HepG2 (cell line): ENCODE measurements around the gene EPHA3. TPM values are rescaled to one million over a fixed set of nuclear protein-coding genes. Genes with fewer than 3 reads are reported as not detected.

Experiments used
- ATAC-seq: fragments of 200-7000 bp; cut with Tn5 transposase; 3 replicates; pipeline ENCODE4 v1.9.1; 2020; ENCODE audit warnings: mild to moderate bottlenecking, moderate library complexity
- Bru-seq: library from RNA; stranded (reverse); fragments of 400-500 nt; gene quantifications from one replicate; lab custom pipeline; 2021; lab: Mats Ljungman, UMichigan
- BruChase-seq, 2 experiments: library from RNA; stranded (reverse); fragments of 400-500 nt; gene quantifications; one replicate each; lab custom pipeline; 2021; lab: Mats Ljungman, UMichigan
- BruUV-seq: library from RNA; stranded (reverse); fragments of 400-500 nt; replicated peaks from 2 replicates; lab custom pipeline; 2021; lab: Mats Ljungman, UMichigan
- CTCF ChIA-PET: fragments of 300-600 bp; formaldehyde crosslinking; extraction: SDS; loops from one replicate; lab custom pipeline; 2021; ENCODE audit warnings: low total read pairs, inconsistent platforms, low intra/inter-chr PET ratio; lab: Yijun Ruan, JAX
- POLR2A ChIA-PET: fragments of 350-600 bp; sonication (Branson Sonifier 250); formaldehyde crosslinking; loops from one replicate; lab custom pipeline; 2020; ENCODE audit warnings: antibody characterized with exemption, inconsistent platforms; lab: Yijun Ruan, JAX
- DNase-seq: peaks from one replicate; pipeline ENCODE4 v3.0.0-alpha.2; 2015; ENCODE audit warnings: low spot score
- FAIRE-seq: peaks from 3 replicates; lab custom pipeline; 2011; peaks lifted over from hg19 to GRCh38; lab: Jason Lieb, UNC
- H2AFZ ChIP-seq: one replicate; pipeline ENCODE4 v1.6.1; 2011; ENCODE audit warnings: low read length, inconsistent platforms
- H3K27ac ChIP-seq: fragments of 300-600 bp; 3 replicates; pipeline ENCODE4 v1.8.0; 2011; ENCODE audit warnings: mixed run types, mild to moderate bottlenecking, mixed read lengths, low read length, inconsistent platforms; ENCODE audit not compliant: insufficient read depth; ENCODE audit errors: extremely low read length
- H3K27me3 ChIP-seq, 2 experiments: fragments of 200-600 bp in 1 of 2; 2 replicates in 1 of 2; 3 replicates in 1 of 2; pipeline versions ENCODE4 v1.6.0 to v1.8.0; 2011; ENCODE audit warnings: low read length in 2 of 2, mild to moderate bottlenecking in 2 of 2, moderate library complexity in 2 of 2, inconsistent platforms in 1 of 2; ENCODE audit not compliant: insufficient read depth in 2 of 2, control insufficient read depth in 1 of 2
- H3K36me3 ChIP-seq, 2 experiments: fragments of 200-600 bp in 1 of 2; replicated peaks in 1 of 2; 2 replicates in 1 of 2; 3 replicates in 1 of 2; pipeline versions ENCODE4 v1.5.1 to v1.8.0; 2011; ENCODE audit warnings: low read length in 2 of 2, inconsistent platforms in 1 of 2; ENCODE audit not compliant: insufficient read depth in 2 of 2, control insufficient read depth in 1 of 2
- H3K4me1 ChIP-seq: 2 replicates; pipeline ENCODE4 v1.5.1; 2012; ENCODE audit warnings: low read length, inconsistent platforms; ENCODE audit not compliant: insufficient read depth
- H3K4me2 ChIP-seq: 2 replicates; pipeline ENCODE4 v1.6.0; 2011; ENCODE audit warnings: low read depth, low read length, inconsistent platforms
- H3K4me3 ChIP-seq, 3 experiments: fragments of 200-600 bp in 1 of 3; sonication (generic), shearing (Covaris generic) in 1 of 3; replicated peaks in 1 of 3; 2 replicates each; pipeline ENCODE4 v1.5.1; 2011 to 2016; ENCODE audit warnings: low read length in 3 of 3, inconsistent platforms in 2 of 3, low read depth in 2 of 3, mild to moderate bottlenecking in 2 of 3, control low read depth in 1 of 3, mixed read lengths in 1 of 3; ENCODE audit not compliant: insufficient read depth in 1 of 3
- H3K79me2 ChIP-seq: one replicate; pipeline ENCODE4 v1.6.1; 2011; ENCODE audit warnings: low read length, inconsistent platforms; ENCODE audit not compliant: insufficient read depth
- H3K9ac ChIP-seq: 2 replicates; pipeline ENCODE4 v1.6.0; 2011; ENCODE audit warnings: mild to moderate bottlenecking, low read depth, low read length, inconsistent platforms; ENCODE audit not compliant: insufficient read depth
- H3K9me3 ChIP-seq: 2 replicates; pipeline ENCODE4 v1.5.1; 2012; ENCODE audit warnings: mild to moderate bottlenecking, low read length
- H4K20me1 ChIP-seq: 2 replicates; pipeline ENCODE4 v1.6.0; 2011; ENCODE audit warnings: inconsistent platforms, mild to moderate bottlenecking, low read length, moderate library complexity; ENCODE audit not compliant: insufficient read depth
- NR1H2 ChIP-seq: sonication (generic); formaldehyde crosslinking; IDR thresholded peaks from 2 replicates; pipeline ENCODE4 v1.8.1; 2022; ENCODE audit warnings: low read depth, missing genetic modification reagents, borderline replicate concordance
- RNF2 ChIP-seq: fragments of 450-650 bp; conservative IDR thresholded peaks from 2 replicates; pipeline ENCODE4 v1.6.1; 2016; ENCODE audit warnings: low read depth
- TBL1XR1 ChIP-seq: fragments of 150-350 bp; IDR thresholded peaks from 2 replicates; pipeline ENCODE4 v1.6.1; 2014; ENCODE audit warnings: borderline replicate concordance, low read length; ENCODE audit not compliant: partially characterized antibody
- TMF1 ChIP-seq: sonication (generic); formaldehyde crosslinking; IDR thresholded peaks from 2 replicates; pipeline ENCODE4 v1.8.1; 2022; ENCODE audit warnings: low read depth, missing genetic modification reagents
- ZC3H4 ChIP-seq: sonication (generic); formaldehyde crosslinking; IDR thresholded peaks from 2 replicates; pipeline ENCODE4 v1.4.0; 2020; ENCODE audit warnings: missing genetic modification reagents, borderline replicate concordance
- ZNF264 ChIP-seq: sonication (generic); formaldehyde crosslinking; IDR thresholded peaks from 2 replicates; pipeline ENCODE4 v1.4.0; 2020; ENCODE audit warnings: missing genetic modification reagents
- ZNF329 ChIP-seq: sonication (generic); formaldehyde crosslinking; IDR thresholded peaks from 2 replicates; pipeline ENCODE4 v1.9.0; 2021; ENCODE audit warnings: low read depth, mild to moderate bottlenecking, missing genetic modification reagents
- ZNF335 ChIP-seq: sonication (generic); formaldehyde crosslinking; IDR thresholded peaks from 2 replicates; pipeline ENCODE4 v1.4.0; 2020; ENCODE audit warnings: missing genetic modification reagents
- ZNF75D ChIP-seq: sonication (generic); formaldehyde crosslinking; IDR thresholded peaks from 2 replicates; pipeline ENCODE4 v1.8.1; 2023; ENCODE audit warnings: missing genetic modification reagents, mild to moderate bottlenecking, borderline replicate concordance
- ZNF768 ChIP-seq: sonication (generic); formaldehyde crosslinking; IDR thresholded peaks from 2 replicates; pipeline ENCODE4 v1.4.0; 2020; ENCODE audit warnings: missing genetic modification reagents
- ZSCAN22 ChIP-seq: sonication (generic); formaldehyde crosslinking; IDR thresholded peaks from 2 replicates; pipeline ENCODE4 v1.4.0; 2020; ENCODE audit warnings: mild to moderate bottlenecking, missing genetic modification reagents
- WGBS: methylation state at CpG from one replicate; pipeline ENCODE4 v1.1.6; 2017; ENCODE audit warnings: low lambda C conversion rate; 5-methylcytosine and 5-hydroxymethylcytosine counted together
- in situ Hi-C: cut with HindIII; loops from 2 replicates; pipeline ENCODE4 v1.10.0; 2017; ENCODE audit warnings: low pct_unique_long_range_greater_than_20kb; ENCODE audit not compliant: extremely low pct_ligation_motif_present
- intact Hi-C: fragments of 100-400 bp; cut with micrococcal nuclease; formaldehyde crosslinking; loops from one replicate; pipeline ENCODE4 v1.10.0; 2022; ENCODE audit not compliant: unreplicated experiment
- long read RNA-seq, 2 experiments: library from RNA in 1 of 2; library from polyadenylated mRNA in 1 of 2; stranded (forward) in 1 of 2; unstranded in 1 of 2; transcript quantifications; one replicate each; pipeline ENCODE4 v2.0.0, GENCODE V29; 2019 to 2022
- polyA minus RNA-seq, 3 experiments: library from RNA; depleted of rRNA, polyadenylated mRNA; stranded (reverse); fragments of >200 nt; gene quantifications; 2 replicates each; pipeline ENCODE4 v1.2.3, GENCODE V29; 2011; ENCODE audit warnings: low replicate concordance in 1 of 3
- polyA plus RNA-seq, 8 experiments: library from polyadenylated mRNA; depleted of rRNA in 3 of 8; stranded (reverse) in 7 of 8; unstranded in 1 of 8; fragments of >200 nt; fragmentation: Illumina TruSeq in 4 of 8; extraction: Trizol in 4 of 8; gene quantifications; 2 replicates each; pipeline versions ENCODE4 v1.2.1 to v1.2.3, GENCODE V29; 2011 to 2016; ENCODE audit warnings: low read depth in 4 of 8, missing spikeins in 1 of 8, mixed read lengths in 1 of 8; ENCODE audit not compliant: insufficient read depth in 1 of 8
- total RNA-seq, 5 experiments: library from RNA; depleted of rRNA; stranded (reverse); fragments of >200 nt; fragmentation: Illumina TruSeq; extraction: Trizol; gene quantifications; 2 replicates each; pipeline ENCODE4 v1.2.3, GENCODE V29; 2016; ENCODE audit warnings: low read depth in 1 of 5
- TF ChIP-seq, protein P1 (sequence below): sonication (generic); formaldehyde crosslinking; IDR thresholded peaks from 2 replicates; pipeline ENCODE4 v1.5.0; 2020; ENCODE audit warnings: mild to moderate bottlenecking, missing genetic modification reagents
- TF ChIP-seq, protein P2 (sequence below): sonication (generic); formaldehyde crosslinking; IDR thresholded peaks from 2 replicates; pipeline ENCODE4; 2020; ENCODE audit warnings: missing genetic modification reagents, mild to moderate bottlenecking, borderline replicate concordance

EPHA3 gene
- total RNA-seq (2016; rRNA removed; fragmentation: Illumina TruSeq; extraction: Trizol) (not detected in 2 replicates), polyA plus RNA-seq (2011; rRNA removed) (0.01 TPM in 1 of 2 replicates, not detected in the other), polyA minus RNA-seq (2011; rRNA and poly(A)+ RNA removed; ENCODE audit: low replicate concordance) (not detected in 2 replicates), Bru-seq, nascent RNA (percentile 2 among the genes with signal in this experiment), BruChase-seq, experiment 1, labeled RNA remaining after a 6-hour chase (percentile 1 among the genes with signal in this experiment), BruChase-seq, experiment 2, labeled RNA remaining after a 2-hour chase (percentile 2 among the genes with signal in this experiment)
- not detected in 2 replicates for total RNA-seq (2016; cell fraction: cytosol; rRNA removed; fragmentation: Illumina TruSeq; extraction: Trizol; ENCODE audit: low read depth)
- not detected in 2 replicates for total RNA-seq (2016; cell fraction: insoluble cytoplasmic fraction; rRNA removed; fragmentation: Illumina TruSeq; extraction: Trizol)
- total RNA-seq (2016; cell fraction: membrane; rRNA removed; fragmentation: Illumina TruSeq; extraction: Trizol), result not detected in 2 replicates
- not detected in 2 replicates for total RNA-seq (2016; cell fraction: nucleus; rRNA removed; fragmentation: Illumina TruSeq; extraction: Trizol)
- 0.01 and 0.03 TPM in 2 replicates for polyA plus RNA-seq (2011; cell fraction: cytosol; rRNA removed)
- polyA plus RNA-seq (2011; cell fraction: nucleus; rRNA removed), result not detected in 2 replicates
- polyA plus RNA-seq (2012), result 0.03 and 0.07 TPM in 2 replicates
- polyA plus RNA-seq (2016; cell fraction: cytosol; fragmentation: Illumina TruSeq; extraction: Trizol; ENCODE audit: low read depth), result not detected in 2 replicates
- not detected in 2 replicates for polyA plus RNA-seq (2016; cell fraction: insoluble cytoplasmic fraction; fragmentation: Illumina TruSeq; extraction: Trizol; ENCODE audit: low read depth)
- not detected in 2 replicates for polyA plus RNA-seq (2016; cell fraction: membrane; fragmentation: Illumina TruSeq; extraction: Trizol; ENCODE audit: low read depth)
- not detected in 2 replicates for polyA plus RNA-seq (2016; cell fraction: nucleus; fragmentation: Illumina TruSeq; extraction: Trizol; ENCODE audit: insufficient read depth, low read depth)
- not detected in 2 replicates for polyA minus RNA-seq (2011; cell fraction: cytosol; rRNA and poly(A)+ RNA removed)
- polyA minus RNA-seq (2011; cell fraction: nucleus; rRNA and poly(A)+ RNA removed), result not detected in 2 replicates
- long read RNA-seq, experiment 1, result 0 reads
- long read RNA-seq, experiment 2, result 0 reads

DNA sequence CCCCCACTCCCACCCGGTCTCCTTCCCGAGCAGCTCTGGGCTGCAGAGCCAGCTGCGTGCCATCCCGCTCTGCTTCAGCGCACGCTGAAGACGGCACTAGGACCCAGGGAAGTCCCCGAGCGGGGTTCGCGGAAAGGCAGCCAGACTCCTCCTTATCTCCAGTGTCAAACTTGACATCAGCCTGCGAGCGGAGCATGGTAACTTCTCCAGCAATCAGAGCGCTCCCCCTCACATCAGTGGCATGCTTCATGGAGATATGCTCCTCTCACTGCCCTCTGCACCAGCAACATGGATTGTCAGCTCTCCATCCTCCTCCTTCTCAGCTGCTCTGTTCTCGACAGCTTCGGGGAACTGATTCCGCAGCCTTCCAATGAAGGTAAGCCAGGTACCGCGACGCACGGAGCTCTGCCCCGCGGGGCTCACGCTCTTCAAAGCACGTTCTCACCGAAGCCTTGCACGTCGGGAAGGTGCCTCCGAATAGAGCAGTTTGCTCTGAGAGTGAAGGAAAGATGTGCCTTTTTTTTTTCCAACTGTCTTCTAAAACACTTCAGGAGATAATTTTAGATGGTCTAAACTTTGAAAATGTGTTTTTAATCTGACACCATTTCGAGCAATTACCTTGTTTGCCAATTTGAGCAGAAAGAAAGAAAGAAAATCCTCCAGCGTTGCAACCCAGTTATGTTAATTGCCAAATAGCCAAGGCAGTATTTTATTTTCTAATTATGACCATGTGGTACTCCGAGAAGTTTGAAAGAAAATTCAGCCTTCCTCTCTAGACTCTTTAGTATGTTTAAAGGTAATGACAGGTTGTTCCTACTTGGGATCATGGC, at the start of gene EPHA3:
EPHA3 (plus strand) TSS at position 161 of the 830 bp plus-strand sequence; CDS start at position 289, 128 bp downstream.
- ChIA-PET POLR2A (no interaction called here), CTCF (no interaction called here)
- FAIRE-seq (no peak), DNase-seq (peak; percentile 12), ATAC-seq (peak; percentile 99)
- H3K9ac ChIP-seq, result no peak within 1 kb of the TSS
- no peaks in the 10 kb centered on the region for H4K20me1 ChIP-seq
- BruUV-seq, result no TSS peak
- H3K4me2 ChIP-seq, result peak within 1 kb of the TSS; percentile 73
- H3K4me3 ChIP-seq, result peak within 1 kb of the TSS in 1 of 3 experiments; percentile 53; a peak in 2 of 6 replicates
- no peaks in the 10 kb centered on the region for H3K9me3 ChIP-seq
- peaks cover 12% of the 10 kb centered on the region; the same call in 1 of the 2 replicates for H3K4me1 ChIP-seq
- H3K27me3 ChIP-seq, result peaks cover 0 to 8% of the 10 kb centered on the region in 2 experiments; a peak in 1 of 5 replicates
- intact Hi-C loops, result loop anchor here (10.0 kb wide), 1 partner anchor 747 kb away; no protein-coding TSS in a partner anchor
- H3K36me3 ChIP-seq, result no peaks in the 10 kb centered on the region
- H2AFZ ChIP-seq, result peak within 1 kb of the TSS; percentile 64
- no peak within 1 kb of the TSS for H3K27ac ChIP-seq
- WGBS, result 6% methylated on average over 21 of the region's 32 CpGs
- in situ Hi-C loops, result no loop called here
- no peaks in the 10 kb centered on the region for H3K79me2 ChIP-seq
- TF ChIP-seq RNF2 (0 out of 2 replicates have a peak, but pooled peaks have one; percentile 52), ZNF329 (no peak), TBL1XR1 (no peak), NR1H2 (CRISPR knock-in tag) (no peak), TMF1 (CRISPR knock-in tag) (no peak), ZNF335 (CRISPR knock-in tag) (no peak), ZNF264 (CRISPR knock-in tag) (no peak), ZSCAN22 (no peak), ZNF75D (CRISPR knock-in tag) (no peak), ZNF768 (CRISPR knock-in tag) (peak; percentile 69; the same call in 1 of the 2 replicates), ZC3H4 (CRISPR knock-in tag) (no peak)
- TF ChIP-seq, protein P1, sequence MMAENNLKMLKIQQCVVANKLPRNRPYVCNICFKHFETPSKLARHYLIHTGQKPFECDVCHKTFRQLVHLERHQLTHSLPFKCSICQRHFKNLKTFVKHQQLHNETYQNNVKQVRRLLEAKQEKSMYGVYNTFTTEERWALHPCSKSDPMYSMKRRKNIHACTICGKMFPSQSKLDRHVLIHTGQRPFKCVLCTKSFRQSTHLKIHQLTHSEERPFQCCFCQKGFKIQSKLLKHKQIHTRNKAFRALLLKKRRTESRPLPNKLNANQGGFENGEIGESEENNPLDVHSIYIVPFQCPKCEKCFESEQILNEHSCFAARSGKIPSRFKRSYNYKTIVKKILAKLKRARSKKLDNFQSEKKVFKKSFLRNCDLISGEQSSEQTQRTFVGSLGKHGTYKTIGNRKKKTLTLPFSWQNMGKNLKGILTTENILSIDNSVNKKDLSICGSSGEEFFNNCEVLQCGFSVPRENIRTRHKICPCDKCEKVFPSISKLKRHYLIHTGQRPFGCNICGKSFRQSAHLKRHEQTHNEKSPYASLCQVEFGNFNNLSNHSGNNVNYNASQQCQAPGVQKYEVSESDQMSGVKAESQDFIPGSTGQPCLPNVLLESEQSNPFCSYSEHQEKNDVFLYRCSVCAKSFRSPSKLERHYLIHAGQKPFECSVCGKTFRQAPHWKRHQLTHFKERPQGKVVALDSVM, result no peak
- TF ChIP-seq, protein P2, sequence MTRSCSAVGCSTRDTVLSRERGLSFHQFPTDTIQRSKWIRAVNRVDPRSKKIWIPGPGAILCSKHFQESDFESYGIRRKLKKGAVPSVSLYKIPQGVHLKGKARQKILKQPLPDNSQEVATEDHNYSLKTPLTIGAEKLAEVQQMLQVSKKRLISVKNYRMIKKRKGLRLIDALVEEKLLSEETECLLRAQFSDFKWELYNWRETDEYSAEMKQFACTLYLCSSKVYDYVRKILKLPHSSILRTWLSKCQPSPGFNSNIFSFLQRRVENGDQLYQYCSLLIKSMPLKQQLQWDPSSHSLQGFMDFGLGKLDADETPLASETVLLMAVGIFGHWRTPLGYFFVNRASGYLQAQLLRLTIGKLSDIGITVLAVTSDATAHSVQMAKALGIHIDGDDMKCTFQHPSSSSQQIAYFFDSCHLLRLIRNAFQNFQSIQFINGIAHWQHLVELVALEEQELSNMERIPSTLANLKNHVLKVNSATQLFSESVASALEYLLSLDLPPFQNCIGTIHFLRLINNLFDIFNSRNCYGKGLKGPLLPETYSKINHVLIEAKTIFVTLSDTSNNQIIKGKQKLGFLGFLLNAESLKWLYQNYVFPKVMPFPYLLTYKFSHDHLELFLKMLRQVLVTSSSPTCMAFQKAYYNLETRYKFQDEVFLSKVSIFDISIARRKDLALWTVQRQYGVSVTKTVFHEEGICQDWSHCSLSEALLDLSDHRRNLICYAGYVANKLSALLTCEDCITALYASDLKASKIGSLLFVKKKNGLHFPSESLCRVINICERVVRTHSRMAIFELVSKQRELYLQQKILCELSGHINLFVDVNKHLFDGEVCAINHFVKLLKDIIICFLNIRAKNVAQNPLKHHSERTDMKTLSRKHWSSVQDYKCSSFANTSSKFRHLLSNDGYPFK (CRISPR knock-in tag), result no peak
